ENCODE results near the gene GABARAP.
A peak's percentile ranks its signal among the peaks of the same experiment; 100 is the strongest.

GABARAP gene

GRCh38 chr17:7214300-7215135, 27.7 kb downstream of the GABARAP start:
- TF ChIP-seq CTCF (IDR thresholded peaks at IDR 0.05; ENCODE audit: low read depth, low read length), result peak; percentile 67
- H3K4me3 ChIP-seq (ENCODE audit: low read depth, low read length), result peak overlapping the region; percentile 40
- in situ Hi-C loops (cut with HindIII; ENCODE audit: low sequenced_read_pairs), result no loop called here
- DNase-seq (ENCODE audit: low read depth, low spot score), result peak; percentile 98

GRCh38 chr17:7213895-7214299, 28.4 kb downstream of the GABARAP start:
- in situ Hi-C loops (cut with HindIII; ENCODE audit: low sequenced_read_pairs), result no loop called here
- peak; percentile 79 for DNase-seq (ENCODE audit: low read depth, low spot score)
- peak overlapping the region; percentile 40 for H3K4me3 ChIP-seq (ENCODE audit: low read depth, low read length)
- TF ChIP-seq CTCF (IDR thresholded peaks at IDR 0.05; ENCODE audit: low read depth, low read length), result peak; percentile 60

GRCh38 chr17:7211491-7212273, 30.6 kb downstream of the GABARAP start:
- peak overlapping the region; percentile 21 for H3K4me3 ChIP-seq (ENCODE audit: low read depth, low read length)
- TF ChIP-seq CTCF (IDR thresholded peaks at IDR 0.05; ENCODE audit: low read depth, low read length), result no peak
- in situ Hi-C loops (cut with HindIII; ENCODE audit: low sequenced_read_pairs), result no loop called here
- DNase-seq (ENCODE audit: low read depth, low spot score), result no peak

- H3K4me3 ChIP-seq (ENCODE audit: low read depth, low read length), result no peak overlapping the region
- in situ Hi-C loops (cut with HindIII; ENCODE audit: low sequenced_read_pairs), result no loop called here
- no peak for DNase-seq (ENCODE audit: low read depth, low spot score)
- no peak for TF ChIP-seq CTCF (IDR thresholded peaks at IDR 0.05; ENCODE audit: low read depth, low read length)
Measured at GRCh38 chr17:7208754-7209460, 33.3 kb downstream of the GABARAP start.

- no peak for TF ChIP-seq CTCF (IDR thresholded peaks at IDR 0.05; ENCODE audit: low read depth, low read length)
- in situ Hi-C loops (cut with HindIII; ENCODE audit: low sequenced_read_pairs), result no loop called here
- H3K4me3 ChIP-seq (ENCODE audit: low read depth, low read length), result no peak overlapping the region
- no peak for DNase-seq (ENCODE audit: low read depth, low spot score)
Measured at GRCh38 chr17:7208027-7208571, 34.1 kb downstream of the GABARAP start.

Measured in astrocyte of the spinal cord (primary cell).